MCF 10A (cell line): ENCODE measurements around the gene BRAF. TPM values are rescaled to one million over a fixed set of nuclear protein-coding genes. Genes with fewer than 3 reads are reported as not detected.

Source experiments
- BruUV-seq: library from RNA; stranded (reverse); fragments of 400-500 nt; replicated peaks from 2 replicates; lab custom pipeline; 2021; lab: Mats Ljungman, UMichigan
- CTCF ChIA-PET: fragments of 300-600 bp; sonication (Branson Sonifier 250); formaldehyde crosslinking; extraction: SDS; loops from one replicate; lab custom pipeline; 2021; ENCODE audit warnings: antibody characterized with exemption, inconsistent platforms; lab: Yijun Ruan, JAX
- POLR2A ChIA-PET: fragments of 300-600, 350-650 bp; sonication (Branson Sonifier 250); formaldehyde crosslinking; extraction: SDS; loops from one replicate; lab custom pipeline; 2020; ENCODE audit warnings: antibody characterized with exemption, inconsistent platforms; lab: Yijun Ruan, JAX
- DNase-seq: peaks from one replicate; pipeline ENCODE4 v3.0.0-alpha.2; 2018; ENCODE audit not compliant: unreplicated experiment
- H3K27ac Mint-ChIP-seq: one replicate; pipeline ENCODE4 v1.8.0; 2022; ENCODE audit warnings: mild to moderate bottlenecking, low read depth, mixed read lengths; ENCODE audit not compliant: unreplicated experiment
- H3K27me3 Mint-ChIP-seq: one replicate; pipeline ENCODE4 v1.8.0; 2022; ENCODE audit warnings: mixed read lengths; ENCODE audit not compliant: insufficient read depth, unreplicated experiment
- H3K36me3 Mint-ChIP-seq: one replicate; pipeline ENCODE4 v1.8.0; 2022; ENCODE audit warnings: mild to moderate bottlenecking, moderate library complexity, mixed read lengths; ENCODE audit not compliant: insufficient read depth, unreplicated experiment
- H3K4me1 Mint-ChIP-seq: one replicate; pipeline ENCODE4 v1.8.0; 2022; ENCODE audit warnings: mixed read lengths; ENCODE audit not compliant: insufficient read depth, unreplicated experiment
- H3K4me3 Mint-ChIP-seq: one replicate; pipeline ENCODE4 v1.8.0; 2022; ENCODE audit warnings: mild to moderate bottlenecking, moderate library complexity, mixed read lengths; ENCODE audit not compliant: unreplicated experiment
- H3K9me3 Mint-ChIP-seq: one replicate; pipeline ENCODE4 v1.8.0; 2022; ENCODE audit warnings: mixed read lengths; ENCODE audit not compliant: unreplicated experiment
- CTCF ChIP-seq: fragments of 200-600 bp; IDR thresholded peaks from one replicate; pipeline ENCODE4 v1.8.0; 2022; ENCODE audit warnings: antibody characterized with exemption, mild to moderate bottlenecking; ENCODE audit not compliant: unreplicated experiment
- intact Hi-C: fragments of 100-400 bp; cut with micrococcal nuclease; formaldehyde crosslinking; loops from 2 replicates; pipeline ENCODE4 v1.14.1; 2022
- total RNA-seq: library from RNA; stranded (reverse); gene quantifications from 2 replicates; pipeline ENCODE4 v1.2.3, GENCODE V29; 2022

BRAF gene
- total RNA-seq, 1 experiment from 2014 or later = 33.7 TPM

DNA sequence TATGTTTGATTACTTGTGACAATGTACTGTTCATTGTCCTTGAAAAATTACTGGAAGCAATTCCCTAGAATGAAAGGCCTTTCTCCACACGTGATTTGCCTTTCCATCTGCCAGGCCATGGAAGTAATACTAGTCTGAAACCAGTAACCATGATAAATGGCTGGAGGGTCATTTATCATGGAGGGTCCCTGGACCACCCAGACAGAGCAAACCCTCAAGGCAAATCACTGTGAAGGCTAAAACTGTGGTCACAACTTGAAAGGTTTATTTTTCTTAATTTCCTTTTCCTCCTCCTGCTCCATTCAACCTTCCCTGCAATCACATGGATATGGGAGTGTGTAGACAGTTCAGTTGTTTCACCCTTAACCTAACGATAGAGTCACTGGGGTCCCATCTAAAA, 16.4 kb downstream of the BRAF start:
- peaks cover 20% of the 10 kb centered on the region for H3K4me1 Mint-ChIP-seq
- no peaks in the 10 kb centered on the region for H3K9me3 Mint-ChIP-seq
- no peak for TF ChIP-seq CTCF
- ChIA-PET CTCF (no interaction called here), POLR2A (no interaction called here)
- no peaks in the 10 kb centered on the region for H3K27me3 Mint-ChIP-seq
- no peaks in the 10 kb centered on the region for H3K36me3 Mint-ChIP-seq
- BruUV-seq = no TSS peak
- no peak overlapping the region for H3K27ac Mint-ChIP-seq
- H3K4me3 Mint-ChIP-seq = no peak overlapping the region
- intact Hi-C loops = no loop called here
- no peak for DNase-seq

- TF ChIP-seq CTCF = no peak
- intact Hi-C loops = no loop called here
- H3K4me1 Mint-ChIP-seq = no peaks in the 10 kb centered on the region
- ChIA-PET CTCF (no interaction called here), POLR2A (no interaction called here)
- H3K27me3 Mint-ChIP-seq = no peaks in the 10 kb centered on the region
- no peak overlapping the region for H3K27ac Mint-ChIP-seq
- BruUV-seq = no TSS peak
- H3K9me3 Mint-ChIP-seq = no peaks in the 10 kb centered on the region
- no peaks in the 10 kb centered on the region for H3K36me3 Mint-ChIP-seq
- no peak overlapping the region for H3K4me3 Mint-ChIP-seq
- DNase-seq = peak; percentile 36
Measured at GRCh38 chr7:140903741-140904480, 20.8 kb downstream of the BRAF start.

DNA sequence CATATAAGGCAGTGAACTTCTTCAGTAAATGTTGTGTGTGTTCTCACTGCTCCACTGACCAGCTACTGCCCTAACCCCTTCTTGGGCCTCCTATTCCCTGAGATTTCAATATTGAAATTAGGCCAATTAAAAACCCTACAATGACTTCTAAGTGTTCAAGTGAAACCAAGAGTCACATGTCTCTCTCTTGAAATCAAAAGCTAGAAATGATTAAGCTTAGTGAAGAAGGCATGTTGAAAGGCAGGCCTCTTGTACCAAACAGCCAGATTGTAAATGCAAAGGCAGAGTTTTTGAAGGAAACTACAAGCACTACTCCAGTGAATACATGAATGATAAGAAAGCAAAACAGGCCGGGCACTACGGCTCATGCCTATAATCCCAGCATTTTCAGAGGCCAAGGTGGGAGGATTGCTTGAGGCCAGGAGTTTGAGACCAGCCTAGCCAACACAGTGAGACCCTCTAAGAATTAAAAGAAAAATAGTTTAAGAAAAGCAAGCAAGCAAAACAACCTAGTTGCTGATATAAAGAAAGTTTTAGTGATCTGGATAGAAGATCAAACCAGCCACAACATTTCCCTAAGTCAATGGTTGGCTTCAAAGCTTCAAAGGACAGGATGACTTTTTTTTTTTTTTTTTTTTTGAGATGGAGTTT, 22.3 kb downstream of the BRAF start:
- H3K9me3 Mint-ChIP-seq = no peaks in the 10 kb centered on the region
- no peaks in the 10 kb centered on the region for H3K27me3 Mint-ChIP-seq
- no peak for TF ChIP-seq CTCF
- H3K27ac Mint-ChIP-seq = no peak overlapping the region
- no peaks in the 10 kb centered on the region for H3K4me1 Mint-ChIP-seq
- H3K4me3 Mint-ChIP-seq = no peak overlapping the region
- no peaks in the 10 kb centered on the region for H3K36me3 Mint-ChIP-seq
- no TSS peak for BruUV-seq
- ChIA-PET POLR2A (no interaction called here), CTCF (interaction anchor here (0.6 to 1.3 kb wide), 4 partner anchors 18 to 1485 kb away, joined by 3 to 5 read pairs (median 4); no protein-coding TSS in a partner anchor)
- no peak for DNase-seq
- intact Hi-C loops = no loop called here

GRCh38 chr7:140901941-140902302, 22.8 kb downstream of the BRAF start:
- Mint-ChIP-seq H3K36me3 (no peaks in the 10 kb centered on the region), H3K9me3 (no peaks in the 10 kb centered on the region), H3K27ac (no peak overlapping the region), H3K4me3 (no peak overlapping the region), H3K27me3 (no peaks in the 10 kb centered on the region), H3K4me1 (no peaks in the 10 kb centered on the region)
- no peak for TF ChIP-seq CTCF
- CTCF ChIA-PET = interaction anchor here (0.8 to 1.3 kb wide), 3 partner anchors 18 to 32 kb away, joined by 3 to 5 read pairs (median 3); no protein-coding TSS in a partner anchor
- intact Hi-C loops = no loop called here
- POLR2A ChIA-PET = no interaction called here
- DNase-seq = no peak
- BruUV-seq = no TSS peak
